K562 (cell line): ENCODE data around the gene EIPR1. TPM values are rescaled to one million over a fixed set of nuclear protein-coding genes. Genes with fewer than 3 reads are reported as not detected.

Experiments used
- ATAC-seq: fragments of 200-7000 bp; cut with Tn5 transposase; 3 replicates; pipeline ENCODE4 v1.9.1; 2020; ENCODE audit warnings: moderate library complexity
- BruUV-seq: library from RNA; stranded (reverse); fragments of 400-500 nt; replicated peaks from 2 replicates; lab custom pipeline; 2021; lab: Mats Ljungman, UMichigan
- CTCF ChIA-PET: fragments of 300-600 bp; formaldehyde crosslinking; extraction: SDS; loops from one replicate; lab custom pipeline; 2021; ENCODE audit warnings: low intra/inter-chr PET ratio; lab: Yijun Ruan, JAX
- POLR2A ChIA-PET: fragments of 300-600, 350-650 bp; sonication (Branson Sonifier 250); formaldehyde crosslinking; extraction: SDS; loops from one replicate; lab custom pipeline; 2021; ENCODE audit warnings: antibody characterized with exemption, inconsistent platforms; lab: Yijun Ruan, JAX
- DNase-seq, 4 experiments: peaks; one replicate each; pipeline versions ENCODE4 v3.0.0 to v3.0.0-alpha.2; 2011 to 2018; ENCODE audit warnings: low spot score in 3 of 4, mixed read lengths in 3 of 4; ENCODE audit errors: extremely low read depth in 1 of 4
- FAIRE-seq: peaks from 2 replicates; lab custom pipeline; 2011; peaks lifted over from hg19 to GRCh38; lab: Jason Lieb, UNC
- H2AFZ ChIP-seq: 2 replicates; pipeline ENCODE4 v1.6.0; 2011; ENCODE audit warnings: low read depth, low read length, control low read depth, inconsistent platforms
- H3K27ac ChIP-seq: fragments of 200-600 bp; 3 replicates; pipeline ENCODE4 v1.8.0; 2011; ENCODE audit warnings: low read depth, mild to moderate bottlenecking, control low read depth, inconsistent platforms, low read length, moderate library complexity, mixed read lengths; ENCODE audit errors: extremely low read depth
- H3K27me3 ChIP-seq, 2 experiments: fragments of 300-600 bp in 1 of 2; 2 replicates in 1 of 2; 3 replicates in 1 of 2; pipeline versions ENCODE4 v1.6.0 to v1.8.0; 2011; ENCODE audit warnings: inconsistent platforms in 2 of 2, low read length in 2 of 2, mild to moderate bottlenecking in 1 of 2, mixed read lengths in 1 of 2, moderate library complexity in 1 of 2; ENCODE audit not compliant: control insufficient read depth in 2 of 2, insufficient read depth in 2 of 2
- H3K36me3 ChIP-seq: fragments of 300-600 bp; 3 replicates; pipeline ENCODE4 v1.8.0; 2011; ENCODE audit warnings: mild to moderate bottlenecking, low read length, inconsistent platforms; ENCODE audit not compliant: control insufficient read depth, insufficient read depth
- H3K4me1 ChIP-seq, 2 experiments: fragments of 200-600 bp in 1 of 2; replicated peaks in 1 of 2; 2 replicates in 1 of 2; 3 replicates in 1 of 2; pipeline versions ENCODE4 v1.5.1 to v1.8.0; 2011; ENCODE audit warnings: inconsistent platforms in 2 of 2, low read length in 2 of 2, mild to moderate bottlenecking in 1 of 2, mixed read lengths in 1 of 2, moderate library complexity in 1 of 2; ENCODE audit not compliant: control insufficient read depth in 2 of 2, insufficient read depth in 2 of 2
- H3K4me2 ChIP-seq: 2 replicates; pipeline ENCODE4 v1.6.1; 2011; ENCODE audit warnings: low read length, control low read depth, inconsistent platforms, mixed read lengths; ENCODE audit not compliant: insufficient read depth
- H3K4me3 ChIP-seq: fragments of 200-600 bp; sonication (generic), shearing (Covaris generic); 2 replicates; pipeline ENCODE4 v1.5.1; 2016; ENCODE audit warnings: control low read depth, inconsistent platforms
- H3K79me2 ChIP-seq: fragments of 200-600 bp; 3 replicates; pipeline ENCODE4 v1.8.0; 2011; ENCODE audit warnings: low read length, inconsistent platforms; ENCODE audit not compliant: control insufficient read depth, insufficient read depth
- H3K9ac ChIP-seq, 2 experiments: 2 replicates each; pipeline versions ENCODE4 v1.6.0 to v1.6.1; 2011; ENCODE audit warnings: low read depth in 2 of 2, low read length in 2 of 2, control low read depth in 1 of 2, inconsistent platforms in 1 of 2, mild to moderate bottlenecking in 1 of 2, mixed read lengths in 1 of 2; ENCODE audit not compliant: insufficient read depth in 1 of 2
- H3K9me1 ChIP-seq: one replicate; pipeline ENCODE4 v1.6.0; 2011; ENCODE audit warnings: inconsistent platforms, mild to moderate bottlenecking, low read length, moderate library complexity; ENCODE audit not compliant: control insufficient read depth, insufficient read depth
- H3K9me3 ChIP-seq: replicated peaks from 2 replicates; pipeline ENCODE4 v1.5.1; 2011; ENCODE audit warnings: low read depth, low read length, inconsistent platforms; ENCODE audit not compliant: control insufficient read depth, insufficient read depth
- H4K20me1 ChIP-seq: replicated peaks from 2 replicates; pipeline ENCODE4 v1.6.1; 2011; ENCODE audit warnings: low read length, inconsistent platforms, mixed read lengths; ENCODE audit not compliant: control insufficient read depth, insufficient read depth
- IRF2 ChIP-seq: sonication (generic); formaldehyde crosslinking; IDR thresholded peaks from 2 replicates; pipeline ENCODE4 v1.8.1; 2022; ENCODE audit warnings: mild to moderate bottlenecking, missing genetic modification reagents
- KDM5B ChIP-seq: fragments of 200-600 bp; sonication (generic); IDR thresholded peaks from 2 replicates; pipeline ENCODE4 v1.6.1; 2012; ENCODE audit warnings: low read depth, mild to moderate bottlenecking, moderate library complexity, low read length, control low read depth, inconsistent platforms; ENCODE audit not compliant: insufficient replicate concordance
- NFRKB ChIP-seq: fragments of 450-650 bp; IDR thresholded peaks from 2 replicates; pipeline ENCODE4 v1.6.1; 2016; ENCODE audit warnings: low read depth
- ZNF3 ChIP-seq: fragments of 250-450 bp; sonication (Bioruptor Pico); IDR thresholded peaks from 2 replicates; pipeline ENCODE4 v1.5.0; 2021; ENCODE audit warnings: mild to moderate bottlenecking, moderate library complexity
- ZNF589 ChIP-seq: fragments of 200-800 bp; sonication (Bioruptor generic); IDR thresholded peaks from 2 replicates; pipeline ENCODE4 v1.6.1; 2016; ENCODE audit warnings: low read depth, missing genetic modification characterization, missing compliant biosample characterization
- ZNF699 ChIP-seq: fragments of 250-450 bp; sonication (Bioruptor Pico); IDR thresholded peaks from 2 replicates; pipeline ENCODE4 v1.8.0; 2021; ENCODE audit warnings: mild to moderate bottlenecking, moderate library complexity; ENCODE audit not compliant: insufficient replicate concordance
- WGBS: fragments of 100-300 bp; shearing (Covaris generic); methylation state at CpG from one replicate; pipeline ENCODE4 v1.1.6; 2016; ENCODE audit warnings: low coverage, mixed read lengths; ENCODE audit not compliant: insufficient coverage; ENCODE audit errors: missing lambda C conversion rate; 5-methylcytosine and 5-hydroxymethylcytosine counted together
- in situ Hi-C: fragments of 300-500 bp; cut with MboI; formaldehyde crosslinking; loops from 4 replicates; pipeline ENCODE4 v1.15.0; 2018; ENCODE audit warnings: inconsistent platforms, mixed read lengths
- intact Hi-C: fragments of 100-400 bp; cut with micrococcal nuclease; formaldehyde crosslinking; loops from 2 replicates; pipeline ENCODE4 v1.14.2; 2022
- polyA plus RNA-seq, 8 experiments: library from polyadenylated mRNA; depleted of rRNA in 4 of 8; stranded (reverse) in 5 of 8; unstranded in 3 of 8; fragments of >200 nt; fragmentation: Nextera tagmentation in 2 of 8; fragmentation: Illumina TruSeq in 1 of 8; extraction: Ambion mirVana in 2 of 8; extraction: Trizol in 1 of 8; gene quantifications; 2 replicates each; pipeline versions ENCODE4 v1.2.1 to v1.2.3, GENCODE V29; 2011 to 2014; ENCODE audit warnings: inconsistent platforms in 1 of 8, missing spikeins in 1 of 8
- total RNA-seq, 7 experiments: library from RNA; depleted of rRNA in 6 of 7; stranded (reverse); fragments of >200 nt in 6 of 7; fragmentation: Illumina TruSeq in 2 of 7; extraction: Trizol in 2 of 7; gene quantifications; 2 replicates each; pipeline versions ENCODE4 v1.2.1 to v1.2.3, GENCODE V29; 2011 to 2021; ENCODE audit warnings: low replicate concordance in 1 of 7
- TF ChIP-seq, protein P1 (sequence below): fragments of 150-350 bp; conservative IDR thresholded peaks from 2 replicates; pipeline ENCODE4 v1.6.1; 2014; ENCODE audit warnings: low read length

Gene EIPR1
- total and polyA plus RNA-seq, 9 of the 15 experiments (the other 6 are each of a cell fraction or from before 2014, with no cell fraction given), result 19.9 to 54.4 (median 35.9) TPM

DNA sequence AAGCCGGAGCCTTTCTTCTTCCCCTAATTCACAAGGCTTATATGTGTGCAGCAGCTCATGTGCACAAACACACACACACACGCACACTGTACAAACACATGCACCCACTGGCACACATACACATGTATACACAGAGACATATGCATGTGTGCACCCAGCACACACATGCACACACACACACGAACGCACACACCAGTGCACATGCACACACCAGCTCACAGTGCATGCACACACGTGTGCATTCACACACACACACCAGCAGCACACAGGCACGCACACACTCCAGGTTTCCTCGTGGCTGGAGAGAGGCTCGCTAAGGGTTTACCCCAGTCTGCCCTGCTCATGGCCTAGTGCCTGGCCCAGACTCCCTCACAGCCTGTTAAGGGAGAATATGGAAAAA is 234.0 kb downstream of the EIPR1 start (continued):
- TF ChIP-seq, protein P1, sequence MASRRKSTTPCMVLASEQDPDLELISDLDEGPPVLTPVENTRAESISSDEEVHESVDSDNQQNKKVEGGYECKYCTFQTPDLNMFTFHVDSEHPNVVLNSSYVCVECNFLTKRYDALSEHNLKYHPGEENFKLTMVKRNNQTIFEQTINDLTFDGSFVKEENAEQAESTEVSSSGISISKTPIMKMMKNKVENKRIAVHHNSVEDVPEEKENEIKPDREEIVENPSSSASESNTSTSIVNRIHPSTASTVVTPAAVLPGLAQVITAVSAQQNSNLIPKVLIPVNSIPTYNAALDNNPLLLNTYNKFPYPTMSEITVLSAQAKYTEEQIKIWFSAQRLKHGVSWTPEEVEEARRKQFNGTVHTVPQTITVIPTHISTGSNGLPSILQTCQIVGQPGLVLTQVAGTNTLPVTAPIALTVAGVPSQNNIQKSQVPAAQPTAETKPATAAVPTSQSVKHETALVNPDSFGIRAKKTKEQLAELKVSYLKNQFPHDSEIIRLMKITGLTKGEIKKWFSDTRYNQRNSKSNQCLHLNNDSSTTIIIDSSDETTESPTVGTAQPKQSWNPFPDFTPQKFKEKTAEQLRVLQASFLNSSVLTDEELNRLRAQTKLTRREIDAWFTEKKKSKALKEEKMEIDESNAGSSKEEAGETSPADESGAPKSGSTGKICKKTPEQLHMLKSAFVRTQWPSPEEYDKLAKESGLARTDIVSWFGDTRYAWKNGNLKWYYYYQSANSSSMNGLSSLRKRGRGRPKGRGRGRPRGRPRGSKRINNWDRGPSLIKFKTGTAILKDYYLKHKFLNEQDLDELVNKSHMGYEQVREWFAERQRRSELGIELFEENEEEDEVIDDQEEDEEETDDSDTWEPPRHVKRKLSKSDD, result no peak
- no peak for TF ChIP-seq IRF2 (CRISPR knock-in tag)
- no peak for TF ChIP-seq KDM5B

DNA sequence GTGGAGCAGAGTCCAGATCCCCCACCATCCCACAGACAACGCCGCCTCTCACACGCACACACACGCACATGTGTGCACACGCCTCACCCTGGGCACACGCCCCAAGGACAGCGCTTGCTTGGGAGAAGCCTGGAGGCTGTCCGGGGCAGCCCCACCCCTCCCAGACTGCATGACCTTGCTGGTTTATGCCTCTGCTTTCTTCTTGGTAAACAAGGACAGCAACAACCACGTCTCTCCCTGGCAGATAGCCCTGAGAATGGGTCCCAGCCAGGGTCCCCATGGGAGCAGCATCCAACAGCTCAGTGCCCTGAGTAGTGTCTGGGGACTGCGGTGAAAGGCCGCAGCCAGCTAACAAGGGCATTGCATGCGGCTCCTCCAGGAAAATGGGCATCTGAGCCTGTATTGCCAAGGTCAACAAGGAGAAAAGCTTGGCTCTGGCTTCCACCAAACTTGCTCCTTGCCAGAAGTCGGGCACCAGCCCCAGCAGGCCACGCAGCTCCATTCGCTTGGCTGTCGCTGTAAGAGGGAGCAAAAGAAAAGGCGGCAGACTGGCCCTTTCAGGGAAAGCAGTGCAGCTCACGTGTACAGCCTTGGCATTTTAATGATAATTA is 234.6 kb downstream of the EIPR1 start:
- Histone ChIP-seq H3K4me1 (peaks cover 3 to 9% of the 10 kb centered on the region in 2 experiments; a peak in 1 of 5 replicates), H3K27ac (no peak overlapping the region)
- TF ChIP-seq ZNF589 (CRISPR knock-in tag), result no peak
- TF ChIP-seq ZNF3 (CRISPR knock-in tag), result no peak
- TF ChIP-seq ZNF699, result no peak
- TF ChIP-seq NFRKB, result no peak
- TF ChIP-seq, all 486 proteins: peak for 0
- H3K36me3 ChIP-seq, result no peaks in the 10 kb centered on the region
- H2AFZ ChIP-seq, result no peak overlapping the region
- H3K4me3 ChIP-seq, result no peak overlapping the region
- no TSS peak for BruUV-seq
- H3K9me3 ChIP-seq, result peaks cover 4% of the 10 kb centered on the region; the same call in 1 of the 2 replicates
- in situ Hi-C loops, result no loop called here
- intact Hi-C loops, result no loop called here
- 21% methylated on average over 17 of the region's 18 CpGs for WGBS
- ATAC-seq, result no peak
- ChIA-PET POLR2A (no interaction called here), CTCF (no interaction called here)
- FAIRE-seq, result no peak
- no peak overlapping the region for H3K9ac ChIP-seq
- no peaks in the 10 kb centered on the region for H4K20me1 ChIP-seq
- no peak overlapping the region for H3K4me2 ChIP-seq
- H3K79me2 ChIP-seq, result no peaks in the 10 kb centered on the region
- no peaks in the 10 kb centered on the region for H3K9me1 ChIP-seq
- no peak for DNase-seq
- H3K27me3 ChIP-seq, result peaks cover 4 to 40% of the 10 kb centered on the region in 2 experiments; a peak in 3 of 5 replicates
